Cerebellar nuclear complex (tissue), 1 donor: ENCODE results near the gene PALD1.
"Not testable (repeated sequence)": the region's sequence is repeated elsewhere in the genome, so short reads cannot be mapped to it uniquely, and the experiment has no call there.

Source experiments
- DNase-seq, 2 experiments: peaks; one replicate each; lab custom pipeline; 2025; lab: John Stamatoyannopoulos, UW

Gene PALD1

GRCh38 chr10:70604106-70604505 is 125.5 kb downstream of the PALD1 start:
- DNase-seq = no peak

- DNase-seq = no peak
Measured at GRCh38 chr10:70605161-70605560, 126.6 kb downstream of the PALD1 start.

GRCh38 chr10:70607936-70608335 is 129.4 kb downstream of the PALD1 start:
- DNase-seq = no peak

- DNase-seq = no peak
Measured at GRCh38 chr10:70613941-70614340, 135.4 kb downstream of the PALD1 start.

DNA sequence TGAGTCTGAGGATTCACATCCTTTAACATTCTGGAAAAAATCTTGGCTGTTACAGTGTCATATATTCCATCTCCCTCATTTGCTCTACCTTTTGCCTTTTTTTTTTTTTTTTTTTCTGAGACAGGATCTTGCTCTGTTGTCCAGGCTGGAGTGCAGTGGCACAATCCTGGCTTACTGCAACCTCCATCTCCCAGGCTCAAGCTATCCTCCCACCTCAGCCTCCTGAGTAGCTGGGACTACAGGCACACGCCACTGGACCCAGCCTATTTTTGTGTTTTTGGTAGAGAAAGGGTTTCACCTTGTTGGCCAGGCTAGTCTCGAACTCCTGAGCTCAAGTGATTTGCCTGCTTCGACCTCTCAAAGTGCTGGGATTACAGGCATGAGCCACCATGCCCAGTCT is 135.8 kb downstream of the PALD1 start:
- not testable (repeated sequence) for DNase-seq

DNA sequence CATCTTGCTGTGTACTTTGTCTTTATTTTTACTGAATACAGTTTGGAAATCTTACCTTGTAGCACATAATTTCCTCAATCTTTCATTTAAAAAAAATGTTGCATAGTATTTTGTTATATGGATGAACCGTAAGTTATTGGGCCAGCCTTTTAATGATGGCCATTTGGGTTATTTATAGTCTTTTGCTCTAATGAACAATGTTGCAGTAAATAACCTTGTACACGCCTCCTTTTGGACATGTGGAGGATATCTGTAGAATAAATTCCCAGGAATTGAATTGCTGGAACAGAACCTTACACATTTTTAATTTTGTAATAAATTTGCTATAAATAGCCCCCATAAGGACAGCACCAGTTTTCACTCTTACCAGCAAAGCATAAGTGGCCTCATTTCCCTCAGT is 136.6 kb downstream of the PALD1 start:
- DNase-seq = no peak

DNA sequence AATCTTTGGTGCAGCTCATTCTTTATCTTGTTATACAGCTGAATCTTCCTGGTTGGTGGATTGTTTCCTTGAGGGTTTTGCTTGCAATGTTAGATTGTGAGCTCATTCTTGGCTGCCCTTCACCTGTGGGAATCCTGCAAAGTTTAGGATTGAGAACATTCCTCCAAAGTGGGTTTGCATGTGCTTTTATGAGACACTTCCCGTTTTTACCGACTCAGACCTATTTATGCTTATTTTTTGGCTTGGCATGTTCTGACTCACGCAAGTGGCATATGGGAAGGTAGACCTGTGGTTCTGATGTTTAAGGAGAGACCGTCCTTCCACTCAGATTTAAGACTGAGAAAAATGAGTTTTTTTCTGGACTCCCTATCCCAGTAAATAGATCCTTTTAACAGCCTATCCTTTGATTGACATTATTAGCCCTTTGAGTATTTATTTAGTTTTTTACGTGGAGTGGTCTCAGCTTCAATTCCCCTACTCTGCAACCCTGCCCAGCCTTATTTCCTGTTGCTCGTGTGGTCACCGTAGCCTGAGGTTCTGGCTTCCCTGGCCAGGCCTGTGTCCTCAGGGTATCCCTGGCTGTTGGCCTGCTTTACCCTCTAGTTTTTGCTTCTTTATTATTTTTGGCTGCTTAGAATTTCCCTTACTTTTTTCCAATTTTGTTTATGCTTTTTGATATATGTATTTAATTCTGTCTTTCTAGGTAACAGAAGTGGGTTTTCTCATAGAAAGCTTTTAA is 137.4 kb downstream of the PALD1 start:
- no peak for DNase-seq

- no peak for DNase-seq
Measured at GRCh38 chr10:70616761-70617160, 138.2 kb downstream of the PALD1 start.
